Tibial nerve (tissue), 4 donors: ENCODE measurements around the gene HTRA3.

Experiments used
- EP300 ChIP-seq, 2 donors: sonication (generic); formaldehyde crosslinking; IDR thresholded peaks; one replicate each; pipeline ENCODE4 v1.6.1; 2017; ENCODE audit warnings: antibody characterized with exemption in 2 of 2, mild to moderate bottlenecking in 1 of 2
- POLR2A ChIP-seq, 2 donors: fragments of 450-650 bp; IDR thresholded peaks; one replicate each; pipeline ENCODE4 v1.6.1; 2017; ENCODE audit warnings: antibody characterized with exemption in 2 of 2, mild to moderate bottlenecking in 2 of 2, moderate library complexity in 2 of 2
- TF ChIP-seq, protein P1 (sequence below), 5 experiments: fragments of 200-600 bp in 3 of 5; fragments of 450-650 bp in 2 of 5; sonication (generic) in 3 of 5; IDR thresholded peaks; one replicate each; pipeline ENCODE4 v1.5.1; 2016 to 2019; ENCODE audit warnings: antibody characterized with exemption in 5 of 5, mild to moderate bottlenecking in 3 of 5, moderate library complexity in 2 of 5

DNA sequence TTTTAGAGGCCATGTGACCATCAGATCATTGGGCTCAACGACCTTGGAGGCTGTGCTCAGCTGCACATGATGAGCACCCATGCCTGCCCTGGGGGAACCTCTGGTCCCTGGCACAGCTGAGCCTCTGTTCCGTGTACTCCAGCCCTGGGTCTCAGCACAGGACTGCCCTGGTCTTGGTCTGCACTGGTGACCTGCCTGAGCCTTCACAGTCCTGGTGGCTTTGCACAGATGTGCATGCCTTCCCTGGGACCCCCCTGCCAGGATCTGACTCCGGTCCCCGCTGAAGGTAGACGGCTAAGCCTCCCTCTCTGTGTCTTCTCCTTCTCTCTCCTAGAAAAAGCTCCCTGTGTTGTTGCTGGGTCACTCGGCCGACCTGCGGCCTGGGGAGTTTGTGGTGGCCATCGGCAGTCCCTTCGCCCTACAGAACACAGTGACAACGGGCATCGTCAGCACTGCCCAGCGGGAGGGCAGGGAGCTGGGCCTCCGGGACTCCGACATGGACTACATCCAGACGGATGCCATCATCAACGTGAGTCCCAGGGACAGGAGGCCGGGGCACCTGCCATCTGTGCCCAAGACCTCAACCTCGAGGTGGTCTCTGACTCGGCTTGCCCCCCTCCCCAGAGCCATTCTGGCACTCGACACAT, 21.6 kb downstream of the HTRA3 start:
- TF ChIP-seq, protein P1, sequence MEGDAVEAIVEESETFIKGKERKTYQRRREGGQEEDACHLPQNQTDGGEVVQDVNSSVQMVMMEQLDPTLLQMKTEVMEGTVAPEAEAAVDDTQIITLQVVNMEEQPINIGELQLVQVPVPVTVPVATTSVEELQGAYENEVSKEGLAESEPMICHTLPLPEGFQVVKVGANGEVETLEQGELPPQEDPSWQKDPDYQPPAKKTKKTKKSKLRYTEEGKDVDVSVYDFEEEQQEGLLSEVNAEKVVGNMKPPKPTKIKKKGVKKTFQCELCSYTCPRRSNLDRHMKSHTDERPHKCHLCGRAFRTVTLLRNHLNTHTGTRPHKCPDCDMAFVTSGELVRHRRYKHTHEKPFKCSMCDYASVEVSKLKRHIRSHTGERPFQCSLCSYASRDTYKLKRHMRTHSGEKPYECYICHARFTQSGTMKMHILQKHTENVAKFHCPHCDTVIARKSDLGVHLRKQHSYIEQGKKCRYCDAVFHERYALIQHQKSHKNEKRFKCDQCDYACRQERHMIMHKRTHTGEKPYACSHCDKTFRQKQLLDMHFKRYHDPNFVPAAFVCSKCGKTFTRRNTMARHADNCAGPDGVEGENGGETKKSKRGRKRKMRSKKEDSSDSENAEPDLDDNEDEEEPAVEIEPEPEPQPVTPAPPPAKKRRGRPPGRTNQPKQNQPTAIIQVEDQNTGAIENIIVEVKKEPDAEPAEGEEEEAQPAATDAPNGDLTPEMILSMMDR (IDR thresholded peaks at IDR 0.05): no peak
- TF ChIP-seq POLR2A (IDR thresholded peaks at IDR 0.05) (no peak), EP300 (IDR thresholded peaks at IDR 0.05) (no peak)
